Keratinocyte (primary cell): ENCODE results near the gene TRIM45. TPM values are rescaled to one million over a fixed set of nuclear protein-coding genes. Genes with fewer than 3 reads are reported as not detected.

Experiments used
- DNase-seq: peaks from one replicate; pipeline ENCODE4 v3.0.0-alpha.2; 2011; ENCODE audit warnings: low read depth, missing footprints, low spot score
- FAIRE-seq: peaks from 2 replicates; lab custom pipeline; 2011; peaks lifted over from hg19 to GRCh38; lab: Jason Lieb, UNC
- H2AFZ ChIP-seq: 2 replicates; pipeline ENCODE4 v1.6.0; 2012; ENCODE audit warnings: low read length, control low read depth, inconsistent platforms; ENCODE audit not compliant: control insufficient read depth
- H3K27ac ChIP-seq: 2 replicates; pipeline ENCODE4 v1.5.1; 2011; ENCODE audit warnings: low read length; ENCODE audit not compliant: control insufficient read depth, insufficient read depth
- H3K27me3 ChIP-seq: 3 replicates; pipeline ENCODE4 v1.6.0; 2011; ENCODE audit warnings: low read length; ENCODE audit not compliant: control insufficient read depth, insufficient read depth; ENCODE audit errors: extremely low read depth
- H3K36me3 ChIP-seq, 2 experiments: 2 replicates in 1 of 2; 3 replicates in 1 of 2; pipeline ENCODE4 v1.5.1; 2011; ENCODE audit warnings: low read length in 2 of 2, mild to moderate bottlenecking in 1 of 2; ENCODE audit not compliant: control insufficient read depth in 2 of 2, insufficient read depth in 2 of 2; ENCODE audit errors: extremely low read depth in 1 of 2
- H3K4me1 ChIP-seq: 3 replicates; pipeline ENCODE4 v1.5.1; 2011; ENCODE audit warnings: low read length; ENCODE audit not compliant: control insufficient read depth, insufficient read depth; ENCODE audit errors: extremely low read depth
- H3K4me2 ChIP-seq: 3 replicates; pipeline ENCODE4 v1.6.0; 2011; ENCODE audit warnings: low read depth, low read length; ENCODE audit not compliant: control insufficient read depth, insufficient read depth; ENCODE audit errors: extremely low read depth
- H3K4me3 ChIP-seq, 3 experiments: fragments of 200-600 bp in 1 of 3; sonication (generic) in 1 of 3; 2 replicates in 2 of 3; 3 replicates in 1 of 3; pipeline ENCODE4 v1.5.1; 2011 to 2016; ENCODE audit warnings: low read length in 3 of 3, mild to moderate bottlenecking in 3 of 3, control low read depth in 2 of 3, inconsistent platforms in 1 of 3, low read depth in 1 of 3, mixed read lengths in 1 of 3, mixed run types in 1 of 3, moderate library complexity in 1 of 3; ENCODE audit not compliant: control insufficient read depth in 2 of 3, insufficient read depth in 2 of 3; ENCODE audit errors: extremely low read depth in 1 of 3
- H3K79me2 ChIP-seq: 2 replicates; pipeline ENCODE4 v1.6.0; 2012; ENCODE audit warnings: low read length; ENCODE audit not compliant: control insufficient read depth, insufficient read depth
- H3K9ac ChIP-seq: 3 replicates; pipeline ENCODE4 v1.6.0; 2011; ENCODE audit warnings: low read length; ENCODE audit not compliant: control insufficient read depth, insufficient read depth; ENCODE audit errors: extremely low read depth
- H3K9me1 ChIP-seq: 3 replicates; pipeline ENCODE4 v1.6.0; 2011; ENCODE audit warnings: low read length; ENCODE audit not compliant: control insufficient read depth, insufficient read depth; ENCODE audit errors: extremely low read depth
- H3K9me3 ChIP-seq: 2 replicates; pipeline ENCODE4 v1.5.1; 2012; ENCODE audit warnings: low read depth, low read length; ENCODE audit not compliant: control insufficient read depth
- H4K20me1 ChIP-seq: 3 replicates; pipeline ENCODE4 v1.6.0; 2011; ENCODE audit warnings: low read length; ENCODE audit not compliant: control insufficient read depth, insufficient read depth; ENCODE audit errors: extremely low read depth
- EZH2 ChIP-seq: IDR thresholded peaks from one replicate; pipeline ENCODE4 v1.6.1; 2012; ENCODE audit warnings: inconsistent platforms, mild to moderate bottlenecking, low read length, moderate library complexity
- dilution Hi-C: fragments of 300-500 bp; cut with MboI; formaldehyde crosslinking; loops from one replicate; pipeline ENCODE4 v1.7.0; 2020; ENCODE audit warnings: low sequenced_read_pairs; ENCODE audit not compliant: extremely low pct_ligation_motif_present
- polyA plus RNA-seq, 5 experiments: library from polyadenylated mRNA; depleted of rRNA in 3 of 5; stranded (reverse) in 3 of 5; stranded (forward) in 1 of 5; unstranded in 1 of 5; fragments of >200 nt; gene quantifications; 1 replicate in 1 of 5; 2 replicates in 3 of 5; 3 replicates in 1 of 5; pipeline versions ENCODE4 v1.2.1 to v1.2.3, GENCODE V29; 2011 to 2012; ENCODE audit warnings: missing spikeins in 2 of 5, low read depth in 1 of 5, low replicate concordance in 1 of 5
- small RNA-seq, 3 experiments: library from RNA; depleted of rRNA; stranded (forward); fragments of <200 nt; gene quantifications; one replicate each; pipeline ENCODE3, GENCODE V24; 2012; ENCODE audit warnings: low read depth in 3 of 3, low replicate concordance in 1 of 3; ENCODE audit not compliant: insufficient read length in 3 of 3
- TF ChIP-seq, protein P1 (sequence below), 3 experiments: IDR thresholded peaks in 1 of 3; conservative IDR thresholded peaks in 1 of 3; optimal IDR thresholded peaks in 1 of 3; 2 replicates in 2 of 3; 3 replicates in 1 of 3; pipeline versions ENCODE3 to v1.5.1; 2011; ENCODE audit warnings: low read length in 3 of 3, mild to moderate bottlenecking in 3 of 3, moderate library complexity in 2 of 3, control low read depth in 1 of 3, inconsistent platforms in 1 of 3; ENCODE audit not compliant: insufficient read depth in 2 of 3; ENCODE audit errors: extremely low read depth in 1 of 3

The TRIM45 gene
- polyA plus RNA-seq, 1 donor (not counting 4 experiments of a cell fraction or from before 2014, with no cell fraction given): 2.7 TPM

- peaks cover 3% of the 10 kb centered on the region for H3K79me2 ChIP-seq
Observed at GRCh38 chr1:117066367-117066766, 55.2 kb downstream of the TRIM45 start.

DNA sequence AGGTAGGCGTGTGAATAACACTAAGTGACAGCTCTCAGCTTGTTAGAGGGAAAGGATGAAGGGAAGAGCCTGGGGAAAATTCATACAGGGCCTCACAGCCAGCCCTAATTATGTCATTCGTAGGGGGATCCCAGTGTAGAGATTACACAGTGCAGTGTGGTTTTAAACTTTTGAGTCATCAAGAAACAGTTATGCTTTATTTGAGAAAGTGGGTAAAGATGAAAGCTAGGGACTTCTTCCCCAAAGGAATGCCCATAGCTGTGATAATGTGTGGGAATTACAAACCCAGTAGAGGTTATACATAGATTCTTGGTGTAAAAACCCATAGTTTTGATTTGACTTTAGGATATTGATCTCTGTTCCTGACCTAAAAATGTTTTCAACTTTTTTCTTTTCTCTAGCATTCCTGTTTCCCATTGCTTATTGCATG lies 59.5 kb downstream of the TRIM45 start:
- TF ChIP-seq EZH2: no peak
- TF ChIP-seq, protein P1, sequence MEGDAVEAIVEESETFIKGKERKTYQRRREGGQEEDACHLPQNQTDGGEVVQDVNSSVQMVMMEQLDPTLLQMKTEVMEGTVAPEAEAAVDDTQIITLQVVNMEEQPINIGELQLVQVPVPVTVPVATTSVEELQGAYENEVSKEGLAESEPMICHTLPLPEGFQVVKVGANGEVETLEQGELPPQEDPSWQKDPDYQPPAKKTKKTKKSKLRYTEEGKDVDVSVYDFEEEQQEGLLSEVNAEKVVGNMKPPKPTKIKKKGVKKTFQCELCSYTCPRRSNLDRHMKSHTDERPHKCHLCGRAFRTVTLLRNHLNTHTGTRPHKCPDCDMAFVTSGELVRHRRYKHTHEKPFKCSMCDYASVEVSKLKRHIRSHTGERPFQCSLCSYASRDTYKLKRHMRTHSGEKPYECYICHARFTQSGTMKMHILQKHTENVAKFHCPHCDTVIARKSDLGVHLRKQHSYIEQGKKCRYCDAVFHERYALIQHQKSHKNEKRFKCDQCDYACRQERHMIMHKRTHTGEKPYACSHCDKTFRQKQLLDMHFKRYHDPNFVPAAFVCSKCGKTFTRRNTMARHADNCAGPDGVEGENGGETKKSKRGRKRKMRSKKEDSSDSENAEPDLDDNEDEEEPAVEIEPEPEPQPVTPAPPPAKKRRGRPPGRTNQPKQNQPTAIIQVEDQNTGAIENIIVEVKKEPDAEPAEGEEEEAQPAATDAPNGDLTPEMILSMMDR (optimal IDR thresholded peaks at IDR 0.05 in 1 of 3, IDR thresholded peaks at IDR 0.05 in 1 of 3, conservative IDR thresholded peaks at IDR 0.05 in 1 of 3; ENCODE audit: extremely low read depth in 1 of 3, insufficient read depth in 2 of 3, low read length in 3 of 3): no peak
- H3K4me2 ChIP-seq: peak overlapping the region; percentile 19
- dilution Hi-C loops: no loop called here
- H3K9me1 ChIP-seq: no peaks in the 10 kb centered on the region
- H3K9me3 ChIP-seq: no peaks in the 10 kb centered on the region
- H2AFZ ChIP-seq: no peak overlapping the region
- FAIRE-seq: no peak
- no peak overlapping the region for H3K4me3 ChIP-seq
- H3K9ac ChIP-seq: no peak overlapping the region
- H3K4me1 ChIP-seq: peaks cover 26% of the 10 kb centered on the region
- no peaks in the 10 kb centered on the region for H3K27me3 ChIP-seq
- H3K27ac ChIP-seq: peak overlapping the region; percentile 97
- H3K36me3 ChIP-seq: peaks cover 2 to 3% of the 10 kb centered on the region in 2 experiments
- H4K20me1 ChIP-seq: no peaks in the 10 kb centered on the region
- peaks cover 2% of the 10 kb centered on the region for H3K79me2 ChIP-seq
- DNase-seq: no peak

More at GRCh38 chr1:117066367-117066766, 55.2 kb downstream of the TRIM45 start:
- dilution Hi-C loops: no loop called here
- H3K36me3 ChIP-seq: peaks cover 2 to 6% of the 10 kb centered on the region in 2 experiments
- TF ChIP-seq EZH2: no peak
- TF ChIP-seq, protein P1 (optimal IDR thresholded peaks at IDR 0.05 in 1 of 3, IDR thresholded peaks at IDR 0.05 in 1 of 3, conservative IDR thresholded peaks at IDR 0.05 in 1 of 3; ENCODE audit: extremely low read depth in 1 of 3, insufficient read depth in 2 of 3, low read length in 3 of 3): no peak
- H3K4me2 ChIP-seq: no peak overlapping the region
- DNase-seq (no peak), FAIRE-seq (no peak)
- no peaks in the 10 kb centered on the region for H4K20me1 ChIP-seq
- H3K9ac ChIP-seq: no peak overlapping the region
- no peaks in the 10 kb centered on the region for H3K9me3 ChIP-seq
- no peaks in the 10 kb centered on the region for H3K9me1 ChIP-seq
- H3K4me3 ChIP-seq: no peak overlapping the region
- no peak overlapping the region for H3K27ac ChIP-seq
- no peak overlapping the region for H2AFZ ChIP-seq
- no peaks in the 10 kb centered on the region for H3K27me3 ChIP-seq
- H3K4me1 ChIP-seq: peaks cover 13% of the 10 kb centered on the region

Small RNAs within 50 kb of the gene (small RNA-seq; reads per million reads assigned to genes)
- gene MIR942: 1.5 to 28.4 (median 9.0) reads per million in 3 experiments

Other genes starting within 250 kb of the TRIM45 start
- gene PTGFRN, start 211.8 kb downstream of the TRIM45 start, polyA plus RNA-seq: 153 to 177 TPM (median 172 TPM) in 3 replicates
- gene CD101, start 120.0 kb downstream of the TRIM45 start, polyA plus RNA-seq: 0.86 to 2.2 TPM (median 1.8 TPM) in 3 replicates
- 13.4 to 23.0 TPM (median 15.8 TPM) in 3 replicates for gene TTF2, start 61.4 kb downstream of the TRIM45 start, polyA plus RNA-seq
- gene VTCN1, start 89.2 kb upstream of the TRIM45 start, polyA plus RNA-seq: 0.04 TPM in 1 of 3 replicates, not detected in the others
- gene MAN1A2, start 245.7 kb upstream of the TRIM45 start, polyA plus RNA-seq: 13.6 to 23.1 TPM (median 19.0 TPM) in 3 replicates